Neuronal stem cell (in vitro differentiated cells): ENCODE measurements around the gene KY.

ENCODE experiments used
- DNase-seq: peaks from one replicate; pipeline ENCODE4 v3.0.0-alpha.2; 2013; ENCODE audit warnings: low spot score
- H2AFZ ChIP-seq: one replicate; pipeline ENCODE4 v1.6.1; 2013; ENCODE audit warnings: mild to moderate bottlenecking, low read length, inconsistent platforms
- H2AK5ac ChIP-seq: 2 replicates; pipeline ENCODE4 v1.6.1; 2013; ENCODE audit warnings: low read depth, mild to moderate bottlenecking, inconsistent platforms, low read length, moderate library complexity, mixed read lengths
- H2BK120ac ChIP-seq: 2 replicates; pipeline ENCODE4 v1.6.1; 2013; ENCODE audit warnings: low read depth, mild to moderate bottlenecking, inconsistent platforms, low read length, moderate library complexity, mixed read lengths
- H2BK12ac ChIP-seq: one replicate; pipeline ENCODE4 v1.6.1; 2013; ENCODE audit warnings: low read length, inconsistent platforms
- H2BK15ac ChIP-seq: 2 replicates; pipeline ENCODE4 v1.6.1; 2013; ENCODE audit warnings: mild to moderate bottlenecking, low read length, inconsistent platforms, mixed read lengths
- H2BK5ac ChIP-seq: one replicate; pipeline ENCODE4 v1.6.1; 2013; ENCODE audit warnings: inconsistent platforms, mild to moderate bottlenecking, low read length, moderate library complexity
- H3K14ac ChIP-seq: one replicate; pipeline ENCODE4 v1.6.1; 2013; ENCODE audit warnings: low read length, inconsistent platforms
- H3K18ac ChIP-seq: 2 replicates; pipeline ENCODE4 v1.6.1; 2013; ENCODE audit warnings: low read length, inconsistent platforms
- H3K23ac ChIP-seq: 2 replicates; pipeline ENCODE4 v1.6.1; 2013; ENCODE audit warnings: low read depth, mild to moderate bottlenecking, mixed read lengths, low read length, inconsistent platforms; ENCODE audit not compliant: poor library complexity
- H3K27ac ChIP-seq: replicated peaks from 3 replicates; pipeline ENCODE4 v1.5.1; 2013; ENCODE audit warnings: low read length, inconsistent platforms
- H3K27me3 ChIP-seq, 3 experiments: 2 replicates each; pipeline ENCODE4 v1.6.1; 2013; ENCODE audit warnings: low read length in 3 of 3, mild to moderate bottlenecking in 2 of 3, inconsistent platforms in 1 of 3, low read depth in 1 of 3, mixed read lengths in 1 of 3, moderate library complexity in 1 of 3; ENCODE audit not compliant: control insufficient read depth in 3 of 3, insufficient read depth in 3 of 3
- H3K36me3 ChIP-seq, 2 donors: replicated peaks in 1 of 2; 2 replicates each; pipeline ENCODE4 v1.6.1; 2013; ENCODE audit warnings: low read length in 2 of 2; ENCODE audit not compliant: control insufficient read depth in 2 of 2, insufficient read depth in 2 of 2
- H3K4ac ChIP-seq: 2 replicates; pipeline ENCODE4 v1.6.1; 2013; ENCODE audit warnings: inconsistent platforms, mild to moderate bottlenecking, low read length, moderate library complexity
- H3K4me1 ChIP-seq, 2 donors: 1 replicate in 1 of 2; 2 replicates in 1 of 2; pipeline ENCODE4 v1.6.1; 2013; ENCODE audit warnings: low read length in 2 of 2, low read depth in 1 of 2; ENCODE audit not compliant: control insufficient read depth in 2 of 2, insufficient read depth in 1 of 2
- H3K4me2 ChIP-seq: one replicate; pipeline ENCODE4 v1.6.1; 2013; ENCODE audit warnings: mild to moderate bottlenecking, low read length, inconsistent platforms; ENCODE audit not compliant: insufficient read depth, poor library complexity, severe bottlenecking
- H3K4me3 ChIP-seq, 2 donors: 2 replicates each; pipeline ENCODE4 v1.5.1; 2013; ENCODE audit warnings: low read length in 2 of 2, mild to moderate bottlenecking in 2 of 2, inconsistent platforms in 1 of 2, moderate library complexity in 1 of 2
- H3K79me1 ChIP-seq: one replicate; pipeline ENCODE4 v1.6.1; 2013; ENCODE audit warnings: low read depth, mild to moderate bottlenecking, inconsistent platforms, low read length, moderate library complexity
- H3K9ac ChIP-seq: one replicate; pipeline ENCODE4 v1.6.1; 2013; ENCODE audit warnings: mild to moderate bottlenecking, low read depth, low read length, inconsistent platforms; ENCODE audit not compliant: poor library complexity
- H3K9me3 ChIP-seq, 2 donors: replicated peaks in 1 of 2; 2 replicates each; pipeline versions ENCODE3 to v1.6.1; 2013; ENCODE audit warnings: low read length in 2 of 2, mild to moderate bottlenecking in 2 of 2, inconsistent platforms in 1 of 2, low read depth in 1 of 2, mixed read lengths in 1 of 2, moderate library complexity in 1 of 2; ENCODE audit not compliant: control insufficient read depth in 2 of 2, insufficient read depth in 1 of 2
- H4K8ac ChIP-seq: one replicate; pipeline ENCODE4 v1.6.1; 2013; ENCODE audit warnings: low read depth, mild to moderate bottlenecking, inconsistent platforms, low read length, moderate library complexity
- H4K91ac ChIP-seq: one replicate; pipeline ENCODE4 v1.6.1; 2013; ENCODE audit warnings: low read length, low read depth, mild to moderate bottlenecking, inconsistent platforms; ENCODE audit not compliant: poor library complexity
- WGBS, 2 donors: extraction: QIAGEN DNeasy Blood & Tissue Kit; methylation state at CpG; one replicate each; pipeline ENCODE4 v1.1.7; 2013; ENCODE audit warnings: missing lambda C conversion rate in 2 of 2, mixed read lengths in 1 of 2; ENCODE audit not compliant: insufficient read length in 2 of 2, insufficient replicate concordance in 1 of 2; ENCODE audit errors: extremely low coverage in 2 of 2; 5-methylcytosine and 5-hydroxymethylcytosine counted together

KY gene

DNA sequence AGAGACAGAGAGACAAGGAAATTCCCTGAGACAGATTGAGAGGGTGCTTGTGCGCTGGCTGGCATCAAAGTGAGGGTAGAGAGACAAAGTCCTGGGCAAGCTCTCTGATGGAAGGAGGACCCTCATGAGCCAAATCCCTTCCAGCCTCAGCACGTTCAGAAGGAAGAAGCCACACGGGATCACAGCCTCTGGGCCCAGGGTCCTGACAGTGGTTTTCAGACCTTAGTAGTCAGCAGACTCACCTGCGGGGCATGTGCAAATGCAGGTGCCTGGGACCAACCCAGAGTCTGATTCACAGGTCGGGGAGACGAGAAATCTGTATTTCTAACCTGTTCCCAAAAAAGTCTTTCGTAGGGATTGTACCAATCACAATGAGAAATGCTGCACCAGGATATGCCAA, 15.2 kb upstream of the KY start:
- H3K4me2 ChIP-seq = no peak overlapping the region
- no peak overlapping the region for H2BK15ac ChIP-seq
- H2BK5ac ChIP-seq = no peak overlapping the region
- no peaks in the 10 kb centered on the region for H3K79me1 ChIP-seq
- H2BK120ac ChIP-seq = no peak overlapping the region
- H3K4me1 ChIP-seq = peaks cover 0 to 8% of the 10 kb centered on the region in 2 donors
- H3K9me3 ChIP-seq = no peaks in the 10 kb centered on the region
- H2AFZ ChIP-seq = no peak overlapping the region
- no peaks in the 10 kb centered on the region for H3K36me3 ChIP-seq
- H3K23ac ChIP-seq = no peak overlapping the region
- H3K27me3 ChIP-seq = no peaks in the 10 kb centered on the region
- no peak overlapping the region for H4K8ac ChIP-seq
- no peak overlapping the region for H3K4me3 ChIP-seq
- H3K14ac ChIP-seq = no peak overlapping the region
- no peak overlapping the region for H3K27ac ChIP-seq
- no peak overlapping the region for H3K18ac ChIP-seq
- no CpG with 5 or more reads among the region's 7 CpGs for WGBS, 2 donors
- no peak for DNase-seq
- H4K91ac ChIP-seq = no peak overlapping the region
- H3K9ac ChIP-seq = no peak overlapping the region
- H2BK12ac ChIP-seq = no peak overlapping the region
- no peak overlapping the region for H3K4ac ChIP-seq
- H2AK5ac ChIP-seq = no peak overlapping the region

DNA sequence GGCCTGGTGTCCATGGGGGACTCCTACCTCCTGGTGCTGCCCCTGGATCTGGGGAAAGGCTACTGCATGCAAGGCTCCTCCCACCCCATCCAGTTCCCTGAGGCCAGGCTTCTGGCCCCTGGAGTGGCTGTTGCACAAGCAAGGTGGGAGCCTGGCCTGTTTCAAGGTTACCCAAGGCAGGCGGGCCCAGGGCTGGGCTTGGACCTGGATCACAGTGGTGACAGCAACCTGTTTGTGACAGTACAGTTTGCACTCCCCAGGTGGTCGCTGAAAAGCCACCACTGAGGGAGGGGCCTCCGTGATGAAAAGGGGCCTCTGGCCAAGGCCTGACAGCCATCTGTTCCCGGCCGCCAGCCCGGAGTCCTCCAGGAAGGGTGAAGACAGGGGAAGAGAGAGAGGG, 14.4 kb upstream of the KY start:
- DNase-seq = no peak
- Histone ChIP-seq H4K91ac (no peak overlapping the region), H3K79me1 (no peaks in the 10 kb centered on the region), H3K4ac (no peak overlapping the region), H2AK5ac (no peak overlapping the region), H3K9ac (no peak overlapping the region), H3K4me1 (peaks cover 0 to 8% of the 10 kb centered on the region in 2 donors), H2BK12ac (no peak overlapping the region), H4K8ac (no peak overlapping the region), H3K27ac (no peak overlapping the region), H3K18ac (peak overlapping the region; percentile 1), H3K14ac (no peak overlapping the region), H2BK120ac (no peak overlapping the region), H3K36me3 (no peaks in the 10 kb centered on the region), H3K27me3 (no peaks in the 10 kb centered on the region), H3K9me3 (no peaks in the 10 kb centered on the region), H3K4me3 (no peak overlapping the region), H2BK15ac (no peak overlapping the region), H2BK5ac (no peak overlapping the region), H3K4me2 (no peak overlapping the region), H2AFZ (no peak overlapping the region), H3K23ac (no peak overlapping the region)
- WGBS, 2 donors = no CpG with 5 or more reads among the region's 6 CpGs

DNA sequence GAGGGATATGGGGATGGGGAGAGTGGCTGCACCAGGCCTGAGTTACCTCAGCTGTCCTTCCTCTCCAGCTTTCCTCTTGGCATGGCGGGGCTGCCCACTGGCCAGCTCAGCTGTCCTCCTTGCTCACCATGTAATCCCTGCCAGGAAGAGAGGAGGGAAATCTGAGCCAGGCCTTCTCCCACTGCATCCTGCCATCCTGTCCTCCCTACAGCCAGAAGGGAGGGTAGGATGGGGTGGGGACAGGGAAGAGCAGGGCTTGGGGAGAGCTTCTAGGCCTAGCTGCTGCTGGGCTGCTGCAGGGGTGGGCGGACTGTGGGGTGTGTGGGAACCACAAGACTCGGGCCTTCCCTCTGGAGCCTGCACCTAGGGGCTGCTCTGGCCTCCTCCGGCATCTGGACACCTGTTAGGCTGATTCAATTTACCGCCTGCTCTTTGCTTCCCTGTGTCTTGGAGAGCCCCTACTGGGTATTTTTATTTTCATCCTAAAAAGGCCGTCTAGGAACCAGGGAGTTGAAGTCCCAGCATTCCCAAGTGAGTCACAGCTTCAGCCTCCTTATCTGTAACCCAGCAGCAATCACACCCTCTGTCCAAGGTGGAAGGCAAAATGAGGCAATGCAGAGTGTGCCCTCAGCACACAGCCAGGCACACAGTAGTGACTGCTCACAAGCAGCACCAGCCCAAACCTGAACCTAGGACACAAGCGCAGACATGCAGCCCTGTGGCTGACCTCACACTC, 13.1 kb upstream of the KY start:
- H3K27me3 ChIP-seq = no peaks in the 10 kb centered on the region

DNA sequence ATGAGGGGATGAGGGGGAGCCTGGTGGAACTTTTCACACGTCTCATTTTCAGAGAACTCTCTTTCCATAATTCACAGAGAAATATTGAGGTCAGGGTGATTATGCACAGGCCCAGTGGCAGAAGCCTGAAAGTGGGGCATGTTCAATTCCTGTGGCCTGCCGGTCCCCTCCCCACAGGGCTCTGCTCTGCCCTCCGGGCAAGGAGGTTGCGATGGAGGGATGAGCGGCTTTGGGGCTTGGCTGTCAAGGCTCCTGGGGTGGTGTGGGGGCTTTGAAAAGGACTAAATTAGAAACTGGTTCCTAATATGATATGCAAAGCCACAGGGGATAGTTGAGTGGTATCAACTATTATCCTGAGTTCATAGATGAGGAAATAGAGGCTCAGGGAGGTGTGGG, 9.2 kb upstream of the KY start:
- no peak overlapping the region for H2AK5ac ChIP-seq
- H3K9ac ChIP-seq = no peak overlapping the region
- no peak overlapping the region for H3K18ac ChIP-seq
- H3K36me3 ChIP-seq = no peaks in the 10 kb centered on the region
- H3K27me3 ChIP-seq = no peaks in the 10 kb centered on the region
- H4K8ac ChIP-seq = no peak overlapping the region
- H3K27ac ChIP-seq = no peak overlapping the region
- no peak overlapping the region for H2BK5ac ChIP-seq
- WGBS, 2 donors = no CpG with 5 or more reads among the region's 5 CpGs
- H3K4ac ChIP-seq = no peak overlapping the region
- no peak overlapping the region for H3K23ac ChIP-seq
- no peak overlapping the region for H2AFZ ChIP-seq
- no peak overlapping the region for H2BK15ac ChIP-seq
- H3K14ac ChIP-seq = no peak overlapping the region
- no peaks in the 10 kb centered on the region for H3K9me3 ChIP-seq
- no peak overlapping the region for H4K91ac ChIP-seq
- no peak overlapping the region for H3K4me3 ChIP-seq
- no peak overlapping the region for H2BK12ac ChIP-seq
- H3K4me1 ChIP-seq = peaks cover 0 to 5% of the 10 kb centered on the region in 2 donors
- H3K79me1 ChIP-seq = no peaks in the 10 kb centered on the region
- no peak for DNase-seq
- no peak overlapping the region for H3K4me2 ChIP-seq
- no peak overlapping the region for H2BK120ac ChIP-seq

More for the DNA sequence above, 13.1 kb upstream of the KY start:
- Histone ChIP-seq H4K8ac (no peak overlapping the region), H3K23ac (peak overlapping the region; percentile 50), H2AK5ac (no peak overlapping the region), H3K18ac (peak overlapping the region; percentile 38), H3K79me1 (no peaks in the 10 kb centered on the region), H3K36me3 (no peaks in the 10 kb centered on the region), H3K27ac (no peak overlapping the region), H4K91ac (no peak overlapping the region), H3K14ac (no peak overlapping the region), H2BK120ac (no peak overlapping the region), H2BK12ac (no peak overlapping the region), H2BK5ac (no peak overlapping the region), H3K4me1 (peaks cover 0 to 8% of the 10 kb centered on the region in 2 donors), H3K9ac (no peak overlapping the region), H3K4me2 (no peak overlapping the region), H3K9me3 (no peaks in the 10 kb centered on the region), H2AFZ (no peak overlapping the region), H2BK15ac (no peak overlapping the region), H3K4me3 (peak overlapping the region in 1 of 2 donors; percentile 33), H3K4ac (no peak overlapping the region)
- WGBS, 2 donors = no CpG with 5 or more reads among the region's 7 CpGs
- no peak for DNase-seq
